GM21360 (cell line): ENCODE data around the gene BAD.
"Not testable (repeated sequence)": the region's sequence is repeated elsewhere in the genome, so short reads cannot be mapped to it uniquely, and the experiment has no call there.

Experiments used
- ATAC-seq: cut with Tn5 transposase; IDR thresholded peaks from one replicate; pipeline ENCODE4 v1.9.1; 2021; ENCODE audit warnings: mild to moderate bottlenecking, moderate library complexity; ENCODE audit not compliant: unreplicated experiment

The BAD gene

DNA sequence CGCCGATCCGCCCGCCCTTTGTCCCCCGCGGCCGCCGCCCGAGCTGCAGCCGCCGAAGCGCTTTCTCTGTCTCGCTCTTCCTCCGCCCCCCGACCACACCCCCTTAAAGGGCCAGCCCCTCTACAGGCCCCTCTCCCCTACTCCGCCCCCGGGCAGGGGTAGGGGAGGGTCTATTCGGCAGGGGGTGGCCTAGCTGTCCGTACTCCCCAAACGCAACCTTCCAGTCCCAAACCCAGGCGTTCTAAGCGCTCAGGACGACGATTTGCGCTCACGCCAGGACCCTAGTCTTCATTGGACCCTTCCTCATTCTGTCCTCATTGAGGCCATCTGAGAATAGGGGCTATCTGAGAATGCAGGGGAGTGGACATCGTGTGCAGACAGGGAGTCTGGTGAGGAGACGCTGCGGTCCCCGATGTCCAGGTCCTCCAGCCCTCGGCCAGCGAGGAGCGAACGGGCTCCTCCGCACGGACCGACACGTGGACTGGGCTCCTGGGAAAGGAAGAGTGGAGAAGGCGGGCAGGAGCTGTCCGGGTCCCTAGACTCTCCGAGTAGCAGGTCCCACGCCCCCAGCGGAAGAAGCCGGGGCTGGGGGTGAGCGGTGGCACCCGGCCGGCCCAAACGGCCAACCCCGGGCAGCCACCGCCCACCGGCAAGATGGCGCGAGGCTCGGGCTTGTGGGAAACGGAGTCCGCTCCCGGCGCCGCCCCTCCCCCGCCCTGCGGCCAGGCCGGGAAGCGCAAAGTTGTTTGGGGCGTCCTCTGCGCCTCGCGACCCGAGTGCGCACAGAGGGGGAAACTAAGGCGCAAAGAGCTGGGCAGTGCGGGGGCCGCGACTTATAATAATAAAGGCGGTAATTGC lies 37.4 kb downstream of the BAD start, which contains the start of gene PPP1R14B:
Gene PPP1R14B, minus strand, starts transcription at position 73 of the 858 bp plus-strand sequence. CDS start 270 bp downstream, outside the sequence.
- ATAC-seq: no peak

DNA sequence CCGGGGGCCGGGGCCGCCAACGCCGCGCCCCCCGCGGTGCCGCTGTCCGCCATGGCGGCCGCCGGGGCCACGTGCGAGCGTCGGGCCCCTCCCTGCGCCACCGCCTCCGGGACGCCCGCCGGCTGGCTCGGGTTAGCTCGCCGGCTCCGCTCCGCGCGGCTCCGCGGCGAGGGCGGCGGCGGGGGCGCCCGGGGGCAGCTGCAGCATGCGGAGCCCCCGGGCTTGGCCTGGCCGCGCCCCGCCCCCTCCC lies 37.9 kb downstream of the BAD start:
- not testable (repeated sequence) for ATAC-seq

DNA sequence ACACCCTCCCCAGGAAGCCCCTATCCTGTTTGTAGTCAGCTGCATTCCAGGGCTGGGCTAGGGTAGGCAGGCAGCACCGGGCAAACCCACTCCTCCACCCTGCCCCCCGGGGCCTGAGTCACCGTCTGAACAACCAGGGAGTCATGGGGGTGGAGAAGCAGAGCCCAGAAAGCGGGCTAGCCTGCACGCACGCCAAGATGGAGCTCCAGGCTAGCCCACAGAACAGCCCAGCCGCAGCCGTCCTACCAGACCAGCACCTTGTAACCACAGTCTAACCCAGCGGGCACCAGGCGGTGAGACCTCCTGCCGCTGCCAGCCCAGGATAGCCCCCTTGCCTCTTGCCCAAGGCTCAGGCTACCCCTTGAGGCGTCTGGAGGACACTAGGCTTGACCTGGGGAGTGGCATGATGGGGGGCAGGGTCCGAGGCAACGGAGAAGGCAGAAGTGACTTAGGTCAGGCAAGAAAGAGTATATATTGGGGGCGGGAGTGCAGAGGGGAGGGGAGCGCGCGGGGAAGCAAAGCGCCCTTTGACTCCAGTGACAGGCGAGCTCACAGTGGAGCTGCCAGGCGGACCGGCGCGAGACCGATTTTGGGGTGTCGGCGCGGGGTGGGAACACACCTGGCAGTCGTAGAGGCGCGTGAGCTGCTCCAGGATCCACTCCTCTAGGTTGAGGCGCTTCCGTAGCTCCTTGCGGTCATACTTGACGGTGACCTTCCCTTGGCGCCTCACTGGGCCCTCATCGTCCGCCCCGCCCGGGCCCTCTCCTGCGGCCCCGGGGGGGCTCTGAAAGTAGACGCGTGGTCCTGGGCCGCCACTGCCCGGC lies 38.5 kb downstream of the BAD start:
- no peak for ATAC-seq

DNA sequence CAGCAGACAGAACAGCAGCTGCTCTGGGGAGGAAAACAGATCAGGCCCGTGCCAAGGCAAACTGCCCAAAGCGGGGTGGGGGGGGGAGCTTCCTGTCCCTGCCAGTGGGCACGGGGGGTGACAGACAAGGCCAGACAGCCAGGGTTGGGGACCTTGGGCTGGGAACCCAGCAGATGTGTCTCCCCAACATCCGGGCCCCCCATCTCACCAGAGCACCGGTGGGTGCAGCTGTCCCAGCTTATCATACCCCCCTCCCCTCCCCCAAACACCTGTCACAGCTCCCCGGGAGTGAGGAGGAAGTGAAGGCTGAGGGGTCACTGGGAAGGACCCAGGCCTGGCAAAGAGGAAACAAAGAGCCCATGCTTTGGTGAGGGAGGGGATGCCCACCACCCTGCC lies 39.1 kb downstream of the BAD start:
- ATAC-seq: no peak

DNA sequence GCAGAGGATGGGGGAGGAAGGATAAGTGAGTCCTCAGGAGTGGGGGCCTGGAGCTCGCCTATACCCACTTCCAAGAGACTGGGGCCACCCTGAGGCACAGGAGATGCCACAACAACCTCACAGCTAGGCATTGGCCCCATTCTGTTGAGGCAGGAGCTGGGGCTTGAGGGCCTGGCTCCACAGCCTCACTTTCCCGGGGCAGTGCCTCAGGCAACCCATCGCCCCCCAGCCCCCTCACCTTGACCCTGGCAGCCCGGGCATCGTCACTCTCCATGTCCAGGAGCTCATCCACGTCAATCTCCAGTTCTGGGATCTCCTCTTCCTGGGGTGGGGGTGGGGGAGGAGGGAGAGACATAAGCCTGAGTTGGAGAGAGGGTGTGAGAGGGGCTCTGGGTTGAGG lies 39.5 kb downstream of the BAD start:
- ATAC-seq: no peak

DNA sequence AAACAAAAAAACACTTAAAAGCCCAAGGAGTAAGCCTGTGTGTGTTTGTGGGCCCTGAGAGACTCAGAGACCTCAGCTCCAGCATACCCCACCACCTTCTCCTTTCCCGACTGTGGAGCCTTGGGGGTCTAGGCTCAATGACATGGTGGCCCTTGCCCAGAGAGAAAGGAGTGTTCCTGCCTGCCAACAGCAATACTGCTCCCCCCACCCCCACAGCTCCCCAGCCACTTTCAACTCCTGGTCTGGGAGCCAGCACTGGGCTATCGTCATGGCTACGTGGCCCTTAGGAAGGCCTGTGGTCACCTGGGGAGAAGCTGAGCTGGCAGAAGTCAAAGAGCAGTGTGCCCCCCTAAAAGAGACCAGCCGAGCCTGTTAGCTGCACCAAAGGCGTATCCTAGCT lies 40.4 kb downstream of the BAD start:
- ATAC-seq: no peak

DNA sequence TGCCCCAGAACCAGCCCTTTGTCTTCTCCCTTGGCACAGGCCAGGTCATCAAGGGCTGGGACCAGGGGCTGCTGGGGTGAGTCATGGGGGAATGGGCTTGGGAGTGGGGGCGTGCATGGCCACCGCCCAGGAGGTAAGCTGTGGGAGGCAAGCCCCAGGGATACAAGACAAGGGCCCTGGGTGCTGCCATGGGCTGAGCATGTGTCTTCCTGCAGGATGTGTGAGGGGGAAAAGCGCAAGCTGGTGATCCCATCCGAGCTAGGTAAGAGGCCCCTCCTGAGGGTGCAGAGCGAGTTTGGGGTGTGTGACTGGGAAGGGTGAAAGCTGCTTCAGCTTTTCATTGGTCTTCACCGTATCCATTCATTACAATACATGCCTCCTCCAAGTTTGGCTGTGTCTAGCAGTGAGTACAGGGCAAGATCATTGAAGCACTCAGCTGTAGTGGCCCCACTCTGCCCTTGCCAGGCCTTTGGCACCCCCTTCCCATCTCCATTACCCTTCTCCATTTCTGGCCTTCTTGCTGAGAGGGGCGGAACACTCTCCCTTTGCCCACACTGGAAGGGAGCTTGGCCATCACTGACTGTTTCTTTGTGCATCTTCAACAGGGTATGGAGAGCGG lies 41.1 kb downstream of the BAD start:
- no peak for ATAC-seq

DNA sequence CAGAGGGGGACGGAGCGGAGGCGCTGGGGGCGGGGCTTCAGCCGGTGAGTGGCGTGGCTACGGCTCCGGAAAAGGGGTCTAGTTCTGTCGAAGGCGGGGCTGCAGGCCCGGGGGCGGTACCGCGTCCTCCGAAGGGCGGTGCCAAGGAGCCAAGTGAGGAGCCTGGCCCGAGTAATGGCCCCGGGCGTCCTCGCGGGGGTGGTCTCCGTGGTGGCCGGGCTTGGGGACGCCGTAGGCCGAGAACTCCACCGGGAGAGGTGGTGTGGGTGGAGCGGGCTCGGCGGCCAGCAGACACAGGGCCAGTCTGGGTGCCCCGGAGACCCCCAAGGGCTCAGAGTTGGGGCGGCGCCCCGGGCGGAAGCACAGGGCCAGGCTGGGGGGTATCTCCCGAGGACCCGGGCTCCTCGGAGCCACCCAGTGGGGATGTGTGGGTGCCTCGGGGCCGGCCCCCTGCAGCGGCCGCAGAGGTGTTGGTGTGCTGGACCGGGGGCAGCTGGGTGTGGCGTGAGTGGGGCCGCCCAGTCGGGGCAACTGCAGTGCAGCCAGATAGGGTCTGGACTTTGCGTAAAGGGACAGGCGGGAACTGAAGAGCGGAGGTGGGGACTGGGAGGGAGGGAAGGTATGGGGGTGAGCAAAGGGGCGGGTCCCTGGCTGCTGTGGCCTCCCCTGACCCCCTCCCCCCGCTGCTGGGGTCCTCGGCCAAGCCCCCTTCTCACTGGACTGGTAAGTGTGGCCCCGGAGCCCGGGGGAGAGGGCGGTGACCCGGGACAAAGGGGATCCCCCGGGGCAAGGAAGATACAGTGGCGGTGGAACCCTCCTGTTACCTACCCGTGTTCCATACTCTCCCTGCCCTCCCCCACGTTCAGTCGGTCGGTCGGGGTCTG lies 42.7 kb downstream of the BAD start:
- ATAC-seq: peak; percentile 53

DNA sequence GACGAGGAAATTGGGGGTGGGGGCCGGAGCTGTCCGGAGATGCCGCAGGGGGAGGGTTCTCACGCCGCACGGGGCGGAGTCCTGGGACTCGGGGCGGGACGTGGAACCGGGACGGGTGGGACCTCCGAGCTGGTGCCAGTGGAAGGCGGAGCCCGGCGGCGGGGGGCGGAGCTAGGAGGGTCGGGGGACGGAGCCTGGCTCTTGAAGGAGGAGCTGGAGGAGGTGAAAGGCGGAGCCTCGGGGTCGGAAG lies 43.3 kb downstream of the BAD start:
- peak; percentile 60 for ATAC-seq

DNA sequence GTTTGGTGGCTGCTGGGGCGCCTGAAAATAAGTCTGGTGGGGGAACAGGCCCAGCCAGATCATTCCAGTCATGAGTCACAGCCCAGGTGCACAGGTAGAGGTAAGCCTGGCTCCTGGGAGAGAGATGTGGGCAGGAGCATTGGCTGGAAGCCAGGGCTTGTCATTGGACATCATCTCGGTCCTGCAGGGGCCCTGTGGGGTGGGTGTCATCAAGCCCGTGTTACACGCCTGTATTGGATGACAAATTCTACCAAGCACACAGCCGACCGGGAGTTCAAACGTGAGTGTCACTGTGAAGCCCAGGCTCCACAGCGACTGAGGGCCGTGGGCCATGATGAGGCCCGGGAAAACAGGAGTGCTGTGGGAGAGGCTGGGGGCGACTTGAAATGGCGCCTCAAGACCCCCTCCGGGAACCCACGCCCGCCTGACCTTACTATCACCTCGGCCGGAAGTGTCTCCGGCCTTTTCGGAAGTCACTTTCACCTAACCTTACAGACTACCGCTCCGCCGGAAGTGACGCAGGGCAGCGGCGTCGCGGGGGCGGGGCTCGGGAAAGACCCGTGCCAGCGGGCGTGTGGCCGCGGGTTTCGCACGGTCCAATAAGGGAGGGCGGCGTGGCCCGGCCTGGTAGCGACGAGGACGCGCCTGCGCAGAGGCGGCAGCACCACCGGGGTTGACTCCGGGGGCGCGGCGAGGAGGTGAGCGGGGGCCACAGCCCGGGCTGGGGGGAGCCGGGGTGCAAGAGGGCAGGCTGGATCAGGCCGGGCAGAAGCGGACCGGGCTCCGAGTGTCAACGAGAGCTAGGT lies 43.8 kb downstream of the BAD start, which contains the start of gene FKBP2:
Gene FKBP2, plus strand, starts transcription at position 661 of the 806 bp plus-strand sequence. CDS start 1,293 bp downstream, outside the sequence.
- peak; percentile 40 for ATAC-seq

DNA sequence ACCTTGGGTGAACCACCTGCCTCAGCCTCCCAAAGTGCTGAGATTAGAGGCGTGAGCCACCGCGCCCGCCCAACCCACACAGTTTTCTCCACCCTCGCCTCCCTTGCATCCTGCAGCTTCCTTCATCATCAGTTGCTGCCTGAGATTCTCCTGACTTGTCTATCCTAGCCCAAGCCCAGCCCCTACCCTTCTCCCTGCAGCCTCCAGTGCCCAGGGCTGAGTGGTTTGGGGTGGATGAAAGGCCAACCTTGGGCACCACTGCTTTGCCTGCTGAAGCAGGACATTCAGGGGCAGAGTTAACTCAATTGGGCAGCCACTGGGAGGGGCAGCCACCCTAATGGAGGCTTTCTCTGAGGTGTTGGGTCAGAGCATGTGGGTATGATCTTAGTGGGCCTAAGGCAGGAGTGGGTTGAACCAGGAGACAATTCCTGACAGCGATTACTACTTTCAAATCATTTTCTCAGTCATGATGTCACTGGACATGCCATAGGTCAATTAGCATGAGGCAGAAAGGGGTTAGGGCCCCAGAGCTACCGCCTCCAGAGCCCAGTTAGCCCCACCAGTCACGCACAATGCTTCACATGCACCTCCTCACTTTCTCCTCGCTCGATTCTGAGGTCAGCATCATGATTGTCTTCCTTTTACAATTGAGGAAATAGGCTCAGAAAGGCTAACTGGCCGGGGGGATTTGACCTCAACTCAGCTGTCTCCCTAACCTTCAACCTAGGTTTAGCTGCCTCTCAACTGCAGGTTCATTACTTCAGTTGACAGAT lies 44.6 kb downstream of the BAD start:
- no peak for ATAC-seq

DNA sequence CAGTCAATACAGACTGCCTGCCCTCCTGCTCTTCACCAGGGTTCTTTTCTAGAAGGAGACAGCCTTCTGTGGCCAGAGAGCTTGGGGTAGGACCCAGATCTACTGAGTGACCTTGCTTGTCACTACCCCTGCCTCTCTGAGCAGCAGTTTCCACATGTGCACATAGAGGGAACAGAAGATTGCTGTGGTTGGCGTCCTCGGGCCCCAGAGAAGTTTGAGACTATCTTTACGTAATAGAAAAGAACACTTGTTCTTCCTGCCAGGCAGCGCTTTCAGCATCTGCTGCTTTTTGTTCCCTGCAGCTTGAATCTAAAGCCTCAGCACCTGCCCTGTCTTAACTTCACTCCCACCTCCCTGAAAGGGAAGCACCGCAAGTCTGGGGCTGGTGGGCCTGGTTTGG lies 45.5 kb downstream of the BAD start:
- ATAC-seq: no peak

DNA sequence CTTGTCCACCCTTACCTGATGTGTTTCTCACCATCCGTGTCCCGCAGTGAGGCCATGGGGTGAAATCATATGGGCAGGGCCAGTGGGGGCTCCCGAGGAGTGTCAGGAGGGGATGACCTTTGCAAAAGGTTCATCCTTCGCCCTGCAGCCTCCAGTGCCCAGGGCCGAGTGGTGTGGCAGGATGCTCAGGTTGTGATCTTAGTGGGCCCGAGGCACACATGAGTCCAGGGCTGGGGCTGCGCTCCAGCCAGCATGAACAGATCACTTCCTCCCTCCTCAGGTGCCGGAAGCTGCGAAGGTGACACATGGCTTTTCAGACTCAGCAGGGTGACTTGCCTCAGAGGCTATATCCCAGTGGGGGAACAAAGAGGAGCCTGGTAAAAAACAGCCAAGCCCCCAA lies 46.4 kb downstream of the BAD start:
- ATAC-seq: no peak

DNA sequence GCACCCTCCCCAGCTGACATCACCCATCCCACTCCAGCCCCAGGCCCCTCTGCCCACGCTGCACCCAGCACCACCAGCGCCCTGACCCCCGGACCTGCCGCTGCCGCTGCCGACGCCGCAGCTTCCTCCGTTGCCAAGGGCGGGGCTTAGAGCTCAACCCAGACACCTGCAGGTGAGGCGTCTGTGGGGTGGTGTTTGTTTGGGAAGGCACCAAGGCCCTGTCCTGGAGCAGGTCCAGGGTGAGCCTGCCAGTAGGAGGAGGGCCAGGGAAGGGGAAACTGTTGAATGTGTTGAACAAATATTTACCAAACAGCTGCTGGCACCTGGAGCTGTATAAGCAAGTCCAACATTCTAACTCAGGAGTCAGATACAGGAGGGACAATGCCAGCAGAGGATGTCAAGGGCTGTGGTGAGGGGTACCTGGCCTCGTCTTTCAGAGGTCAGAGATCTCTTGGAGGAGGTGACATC lies 46.9 kb downstream of the BAD start:
- no peak for ATAC-seq

DNA sequence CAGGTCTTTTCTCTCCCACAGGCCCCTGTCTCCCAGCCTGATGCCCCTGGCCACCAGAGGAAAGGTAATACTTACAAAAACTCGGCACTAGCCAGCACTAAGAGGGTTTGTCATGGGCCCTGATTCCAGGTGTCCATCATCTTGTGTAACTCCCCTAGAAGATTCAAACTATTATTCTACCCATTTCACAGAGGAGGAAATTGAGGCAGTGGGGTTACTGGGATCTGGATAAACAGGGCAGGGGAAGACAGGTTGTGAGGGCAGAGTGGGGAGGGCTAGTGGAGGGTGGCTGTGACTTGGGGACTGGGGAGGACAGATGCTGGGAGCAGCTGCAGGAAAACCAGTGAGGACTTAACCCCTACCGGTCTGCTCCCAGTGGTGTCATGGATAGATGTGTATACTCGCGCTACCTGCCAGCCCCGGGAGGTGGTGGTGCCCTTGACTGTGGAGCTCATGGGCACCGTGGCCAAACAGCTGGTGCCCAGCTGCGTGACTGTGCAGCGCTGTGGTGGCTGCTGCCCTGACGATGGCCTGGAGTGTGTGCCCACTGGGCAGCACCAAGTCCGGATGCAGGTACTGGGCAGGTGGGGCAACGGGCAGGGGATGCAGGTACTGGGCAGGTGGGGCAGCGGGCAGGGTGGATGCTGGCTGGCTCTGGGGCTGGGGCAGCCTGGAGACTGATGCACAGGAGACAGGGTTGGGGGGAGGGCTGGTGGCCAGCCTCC lies 48.9 kb downstream of the BAD start:
- no peak for ATAC-seq

DNA sequence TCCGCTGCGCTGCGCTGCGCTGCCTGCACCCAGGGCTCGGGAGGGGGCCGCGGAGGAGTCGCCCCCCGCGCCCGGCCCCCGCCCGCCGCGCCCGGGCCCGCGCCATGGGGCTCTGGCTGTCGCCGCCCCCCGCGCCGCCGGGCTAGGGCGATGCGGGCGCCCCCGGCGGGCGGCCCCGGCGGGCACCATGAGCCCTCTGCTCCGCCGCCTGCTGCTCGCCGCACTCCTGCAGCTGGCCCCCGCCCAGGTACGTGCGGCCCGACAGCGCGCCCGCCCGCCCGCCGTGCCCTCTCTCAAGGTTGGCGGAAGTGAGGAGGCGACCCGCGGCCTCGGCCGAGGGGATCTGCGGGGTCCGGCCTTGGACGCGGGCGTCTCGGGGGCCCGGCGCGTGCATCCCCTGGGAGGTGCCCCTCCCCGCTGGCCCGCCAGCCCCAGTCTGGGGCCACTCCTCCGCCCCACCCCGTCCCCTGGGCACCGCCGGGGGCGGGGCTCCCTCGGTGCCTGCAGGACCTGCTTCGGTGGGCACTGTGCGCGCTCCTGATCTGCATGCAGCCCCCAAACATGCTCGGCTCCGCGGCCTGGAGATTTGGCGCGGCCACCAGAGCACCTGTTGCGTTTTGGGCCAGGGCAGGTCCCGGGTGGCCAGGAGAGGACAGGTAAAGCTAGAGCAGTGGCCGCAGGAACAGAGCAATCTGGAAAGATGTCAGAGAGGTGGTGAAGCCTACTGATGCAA lies 49.7 kb downstream of the BAD start:
- ATAC-seq: peak; percentile 22

DNA sequence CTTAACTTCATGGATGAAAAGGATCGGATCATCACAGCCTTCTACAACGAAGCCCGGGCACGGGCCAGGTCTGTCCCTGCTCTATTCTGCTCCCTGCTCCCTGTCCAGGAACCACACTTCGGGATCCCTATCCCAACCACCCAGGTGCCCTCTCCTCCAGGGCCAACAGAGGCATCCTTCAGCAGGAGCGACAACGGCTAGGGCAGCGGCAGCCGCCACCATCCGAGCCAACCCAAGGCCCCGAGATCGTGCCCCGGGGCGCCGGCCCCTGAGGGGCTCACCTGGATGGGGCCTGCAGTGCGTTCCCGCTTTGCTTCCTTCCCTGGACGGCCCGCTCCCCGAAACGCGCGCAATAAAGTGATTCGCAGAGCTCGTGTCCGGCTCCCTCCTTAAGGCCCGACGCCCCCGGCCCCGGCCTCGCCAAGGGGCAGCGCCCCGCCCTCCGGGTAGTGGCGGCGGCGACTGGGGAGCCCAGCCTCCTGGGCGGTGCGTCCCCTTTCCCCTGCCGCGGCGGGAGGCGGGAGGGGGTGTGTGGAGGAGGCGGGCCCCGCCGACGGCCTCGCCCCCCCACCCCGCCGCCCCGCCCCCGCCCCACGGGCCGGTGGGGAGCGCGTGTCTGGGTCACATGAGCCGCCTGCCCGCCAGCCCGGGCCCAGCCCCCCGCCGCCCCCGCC lies 50.4 kb downstream of the BAD start, which contains the start of gene VEGFB:
Gene VEGFB, plus strand, starts transcription at position 672 of the 674 bp plus-strand sequence. CDS start 250 bp downstream, outside the sequence.
- peak; percentile 38 for ATAC-seq
